H9 (cell line): ENCODE data around the gene MON1A. TPM values are rescaled to one million over a fixed set of nuclear protein-coding genes. Genes with fewer than 3 reads are reported as not detected.

Source experiments
- DNase-seq: peaks from one replicate; pipeline ENCODE4 v3.0.0-alpha.2; 2017
- H2AFZ ChIP-seq: one replicate; pipeline ENCODE4 v1.6.1; 2013; ENCODE audit warnings: mild to moderate bottlenecking, low read length, control low read depth, moderate library complexity
- H2AK5ac ChIP-seq: 2 replicates; pipeline ENCODE4 v1.6.1; 2013; ENCODE audit warnings: low read length, control low read depth, mixed read lengths; ENCODE audit not compliant: insufficient read length
- H2BK120ac ChIP-seq: one replicate; pipeline ENCODE4 v1.6.1; 2013; ENCODE audit warnings: low read depth, mild to moderate bottlenecking, low read length, control low read depth, inconsistent platforms; ENCODE audit not compliant: poor library complexity, severe bottlenecking
- H2BK12ac ChIP-seq: 2 replicates; pipeline ENCODE4 v1.6.1; 2013; ENCODE audit warnings: low read length, control low read depth, mixed read lengths, low read depth; ENCODE audit not compliant: insufficient read length
- H2BK15ac ChIP-seq: 2 replicates; pipeline ENCODE4 v1.6.1; 2013; ENCODE audit warnings: low read depth, low read length, control low read depth
- H2BK20ac ChIP-seq: one replicate; pipeline ENCODE4 v1.6.1; 2013; ENCODE audit warnings: low read depth, mild to moderate bottlenecking, low read length, control low read depth, inconsistent platforms; ENCODE audit not compliant: poor library complexity, severe bottlenecking
- H2BK5ac ChIP-seq: 2 replicates; pipeline ENCODE4 v1.6.1; 2013; ENCODE audit warnings: low read length, control low read depth, mixed read lengths; ENCODE audit not compliant: insufficient read length
- H3K14ac ChIP-seq: 2 replicates; pipeline ENCODE4 v1.6.1; 2013; ENCODE audit warnings: low read length, control low read depth; ENCODE audit not compliant: insufficient read depth
- H3K18ac ChIP-seq: 2 replicates; pipeline ENCODE4 v1.6.1; 2013; ENCODE audit warnings: low read depth, mild to moderate bottlenecking, mixed read lengths, low read length, control low read depth; ENCODE audit not compliant: insufficient read length
- H3K23ac ChIP-seq: 2 replicates; pipeline ENCODE4 v1.6.1; 2013; ENCODE audit warnings: low read length, control low read depth, mixed read lengths, low read depth; ENCODE audit not compliant: insufficient read length
- H3K23me2 ChIP-seq: 2 replicates; pipeline ENCODE4 v1.6.1; 2013; ENCODE audit warnings: low read depth, mild to moderate bottlenecking, mixed read lengths, low read length, control low read depth; ENCODE audit not compliant: insufficient read length, poor library complexity, severe bottlenecking
- H3K27ac ChIP-seq: 2 replicates; pipeline ENCODE4 v1.5.1; 2013; ENCODE audit warnings: low read length, control low read depth, mixed read lengths, low read depth; ENCODE audit not compliant: insufficient read length
- H3K27me3 ChIP-seq: 2 replicates; pipeline ENCODE4 v1.6.1; 2013; ENCODE audit warnings: low read length, control low read depth, inconsistent platforms; ENCODE audit not compliant: insufficient read depth
- H3K4ac ChIP-seq: 2 replicates; pipeline ENCODE4 v1.6.1; 2013; ENCODE audit warnings: low read depth, mild to moderate bottlenecking, control low read depth, inconsistent platforms, low read length, moderate library complexity
- H3K4me1 ChIP-seq: 2 replicates; pipeline ENCODE4 v1.6.1; 2013; ENCODE audit warnings: low read length, control low read depth, inconsistent platforms; ENCODE audit not compliant: insufficient read depth
- H3K4me2 ChIP-seq: 2 replicates; pipeline ENCODE4 v1.6.1; 2013; ENCODE audit warnings: low read length, control low read depth, mixed read lengths; ENCODE audit not compliant: insufficient read length, insufficient read depth
- H3K56ac ChIP-seq: 2 replicates; pipeline ENCODE4 v1.6.1; 2013; ENCODE audit warnings: low read depth, mild to moderate bottlenecking, mixed read lengths, low read length, control low read depth; ENCODE audit not compliant: insufficient read length
- H3K79me1 ChIP-seq: 2 replicates; pipeline ENCODE4 v1.6.1; 2013; ENCODE audit warnings: low read depth, mild to moderate bottlenecking, moderate library complexity, low read length, control low read depth, inconsistent platforms; ENCODE audit not compliant: insufficient read depth, poor library complexity, severe bottlenecking
- H3K79me2 ChIP-seq: 2 replicates; pipeline ENCODE4 v1.6.1; 2013; ENCODE audit warnings: low read length, control low read depth, inconsistent platforms; ENCODE audit not compliant: insufficient read depth
- H3K9ac ChIP-seq: 2 replicates; pipeline ENCODE4 v1.6.1; 2013; ENCODE audit warnings: low read length, control low read depth, mixed read lengths; ENCODE audit not compliant: insufficient read length; ENCODE audit errors: extremely low read depth
- H3K9me3 ChIP-seq: one replicate; pipeline ENCODE4 v1.6.1; 2013; ENCODE audit warnings: low read depth, low read length, inconsistent platforms; ENCODE audit not compliant: control insufficient read depth
- H3T11ph ChIP-seq: one replicate; pipeline ENCODE4 v1.6.1; 2013; ENCODE audit warnings: mild to moderate bottlenecking, low read length, control low read depth, inconsistent platforms
- H4K20me1 ChIP-seq: one replicate; pipeline ENCODE4 v1.6.1; 2013; ENCODE audit not compliant: control insufficient read depth, insufficient read length, insufficient read depth
- H4K5ac ChIP-seq: 2 replicates; pipeline ENCODE4 v1.6.1; 2013; ENCODE audit warnings: low read depth, mild to moderate bottlenecking, mixed read lengths, low read length, control low read depth; ENCODE audit not compliant: insufficient read length
- H4K8ac ChIP-seq: replicated peaks from 2 replicates; pipeline ENCODE4 v1.6.1; 2013; ENCODE audit warnings: low read length, control low read depth, mixed read lengths, low read depth; ENCODE audit not compliant: insufficient read length
- H4K91ac ChIP-seq: 2 replicates; pipeline ENCODE4 v1.6.1; 2013; ENCODE audit warnings: low read depth, mild to moderate bottlenecking, moderate library complexity, mixed read lengths, low read length, control low read depth; ENCODE audit not compliant: insufficient read length
- H3K27ac Mint-ChIP-seq, 3 experiments: 2 replicates in 2 of 3; 3 replicates in 1 of 3; pipeline ENCODE4 v1.8.0; 2020 to 2021; ENCODE audit warnings: mixed read lengths in 3 of 3, mild to moderate bottlenecking in 1 of 3, moderate library complexity in 1 of 3
- H3K27me3 Mint-ChIP-seq: 2 replicates; pipeline ENCODE4 v1.8.0; 2021; ENCODE audit warnings: low read depth, mild to moderate bottlenecking, moderate library complexity, mixed read lengths
- H3K36me3 Mint-ChIP-seq, 3 experiments: 2 replicates in 2 of 3; 3 replicates in 1 of 3; pipeline ENCODE4 v1.8.0; 2020 to 2021; ENCODE audit warnings: low read depth in 3 of 3, mixed read lengths in 3 of 3; ENCODE audit not compliant: insufficient read depth in 1 of 3
- H3K4me1 Mint-ChIP-seq, 2 experiments: 2 replicates each; pipeline ENCODE4 v1.8.0; 2020; ENCODE audit warnings: mixed read lengths in 2 of 2
- H3K4me3 Mint-ChIP-seq, 2 experiments: 2 replicates in 1 of 2; 3 replicates in 1 of 2; pipeline ENCODE4 v1.8.0; 2020 to 2021; ENCODE audit warnings: mild to moderate bottlenecking in 2 of 2, mixed read lengths in 2 of 2, moderate library complexity in 1 of 2
- H3K9me3 Mint-ChIP-seq, 2 experiments: 2 replicates in 1 of 2; 3 replicates in 1 of 2; pipeline ENCODE4 v1.8.0; 2020; ENCODE audit warnings: mild to moderate bottlenecking in 2 of 2, mixed read lengths in 2 of 2, moderate library complexity in 1 of 2
- CTCF ChIP-seq: fragments of 200-600 bp; sonication (generic); conservative IDR thresholded peaks from 3 replicates; pipeline ENCODE4 v1.8.0; 2021; ENCODE audit warnings: antibody characterized with exemption, mild to moderate bottlenecking
- WGBS: extraction: QIAGEN DNeasy Blood & Tissue Kit; methylation state at CpG from one replicate; pipeline ENCODE4 v1.1.7; 2013; ENCODE audit warnings: missing lambda C conversion rate, low lambda C conversion rate, mixed read lengths; ENCODE audit not compliant: insufficient read length; ENCODE audit errors: extremely low coverage; 5-methylcytosine and 5-hydroxymethylcytosine counted together
- total RNA-seq: library from RNA; stranded (reverse); gene quantifications from 2 replicates; pipeline ENCODE4 v1.2.1, GENCODE V29; 2021

Gene MON1A
- total RNA-seq, 1 experiment from 2014 or later, result 10.0 TPM

- Histone ChIP-seq H3K79me2 (peaks cover 30% of the 10 kb centered on the region; the same call in 1 of the 2 replicates), H3K4me1 (no peaks in the 10 kb centered on the region), H2BK15ac (no peak overlapping the region), H3K9me3 (no peaks in the 10 kb centered on the region), H3K23ac (no peak overlapping the region), H2BK120ac (no peak overlapping the region), H2BK5ac (no peak overlapping the region), H2BK20ac (no peak overlapping the region), H4K91ac (no peak overlapping the region), H3K23me2 (no peaks in the 10 kb centered on the region), H3T11ph (no peak overlapping the region), H2AFZ (no peak overlapping the region), H3K4me2 (no peak overlapping the region), H3K4ac (no peak overlapping the region), H3K9ac (no peak overlapping the region), H3K79me1 (peaks cover 7% of the 10 kb centered on the region), H3K18ac (no peak overlapping the region), H4K8ac (no peak overlapping the region), H3K14ac (no peak overlapping the region), H2BK12ac (no peak overlapping the region), H2AK5ac (no peak overlapping the region), H3K27ac (no peak overlapping the region), H4K20me1 (no peaks in the 10 kb centered on the region), H3K27me3 (no peaks in the 10 kb centered on the region), H4K5ac (no peak overlapping the region), H3K56ac (no peak overlapping the region)
- Mint-ChIP-seq H3K9me3 (no peaks in the 10 kb centered on the region), H3K4me3 (no peak overlapping the region), H3K4me1 (peaks cover 0 to 3% of the 10 kb centered on the region in 2 experiments; a peak in 1 of 4 replicates), H3K36me3 (peaks cover 0 to 5% (median 1%) of the 10 kb centered on the region in 3 experiments; a peak in 5 of 7 replicates), H3K27me3 (no peaks in the 10 kb centered on the region), H3K27ac (no peak overlapping the region)
- no peak for TF ChIP-seq CTCF
- no peak for DNase-seq
- WGBS, result no CpG with 5 or more reads among the region's 6 CpGs
These were observed 23.3 kb upstream of the MON1A start for GRCh38 chr3:49952924-49953323.
